H1 (cell line): ENCODE measurements around the gene AHRR. TPM values are rescaled to one million over a fixed set of nuclear protein-coding genes. Genes with fewer than 3 reads are reported as not detected.

Experiments used
- CTCF ChIA-PET: fragments of 300-600 bp; sonication (Branson Sonifier 250); formaldehyde crosslinking; loops from one replicate; lab custom pipeline; 2021; ENCODE audit not compliant: partially characterized antibody; lab: Charles Lee
- POLR2A ChIA-PET: fragments of 300-600 bp; sonication (Branson Sonifier 250); formaldehyde crosslinking; loops from one replicate; lab custom pipeline; 2021; ENCODE audit warnings: inconsistent platforms; ENCODE audit not compliant: partially characterized antibody; lab: Charles Lee
- DNase-seq, 2 experiments: peaks; one replicate each; pipeline versions ENCODE4 v3.0.0 to v3.0.0-alpha.2; 2010 to 2022; ENCODE audit warnings: low spot score in 2 of 2, low read depth in 1 of 2, mixed read lengths in 1 of 2
- FAIRE-seq: peaks from 2 replicates; lab custom pipeline; 2011; peaks lifted over from hg19 to GRCh38; lab: Jason Lieb, UNC
- H2AFZ ChIP-seq: 2 replicates; pipeline ENCODE4 v1.8.1; 2012; ENCODE audit warnings: low read length, inconsistent platforms
- H2AK5ac ChIP-seq: 2 replicates; pipeline ENCODE4 v1.6.1; 2013; ENCODE audit warnings: low read depth, low read length
- H2BK120ac ChIP-seq: replicated peaks from 2 replicates; pipeline ENCODE3; 2013; ENCODE audit warnings: low read depth, low read length, inconsistent platforms
- H2BK12ac ChIP-seq: 2 replicates; pipeline ENCODE4 v1.6.1; 2013; ENCODE audit warnings: low read depth, low read length
- H2BK15ac ChIP-seq: 2 replicates; pipeline ENCODE4 v1.6.1; 2013; ENCODE audit warnings: low read length
- H2BK20ac ChIP-seq: 2 replicates; pipeline ENCODE4 v1.6.1; 2013; ENCODE audit warnings: low read length
- H2BK5ac ChIP-seq: 2 replicates; pipeline ENCODE4 v1.6.1; 2013; ENCODE audit warnings: low read depth, low read length
- H3K14ac ChIP-seq: 2 replicates; pipeline ENCODE4 v1.6.1; 2013; ENCODE audit warnings: inconsistent platforms; ENCODE audit not compliant: insufficient read length
- H3K18ac ChIP-seq: 2 replicates; pipeline ENCODE4 v1.6.1; 2013; ENCODE audit warnings: low read length; ENCODE audit errors: extremely low read depth
- H3K23ac ChIP-seq: 2 replicates; pipeline ENCODE4 v1.6.1; 2013; ENCODE audit warnings: inconsistent platforms; ENCODE audit not compliant: insufficient read length
- H3K23me2 ChIP-seq: 2 replicates; pipeline ENCODE4 v1.6.1; 2013; ENCODE audit warnings: low read depth, low read length
- H3K27ac ChIP-seq: 2 replicates; pipeline ENCODE4 v1.6.1; 2011; ENCODE audit warnings: low read depth, low read length, inconsistent platforms
- H3K27me3 ChIP-seq, 4 experiments: replicated peaks in 1 of 4; 1 replicate in 1 of 4; 2 replicates in 3 of 4; pipeline versions ENCODE4 v1.6.1 to v1.8.1; 2011 to 2013; ENCODE audit warnings: low read length in 3 of 4, mild to moderate bottlenecking in 3 of 4, inconsistent platforms in 2 of 4, mixed read lengths in 2 of 4, moderate library complexity in 1 of 4; ENCODE audit not compliant: control insufficient read depth in 3 of 4, insufficient read depth in 3 of 4; ENCODE audit errors: extremely low read depth in 1 of 4
- H3K36me3 ChIP-seq, 4 experiments: 2 replicates each; pipeline versions ENCODE4 v1.6.1 to v1.8.1; 2011 to 2013; ENCODE audit warnings: mild to moderate bottlenecking in 4 of 4, low read length in 3 of 4, moderate library complexity in 2 of 4, control low read depth in 1 of 4, inconsistent platforms in 1 of 4; ENCODE audit not compliant: insufficient read depth in 4 of 4, control insufficient read depth in 2 of 4
- H3K4ac ChIP-seq: replicated peaks from 2 replicates; pipeline ENCODE3; 2013; ENCODE audit warnings: low read length, low read depth, mixed read lengths, inconsistent platforms; ENCODE audit not compliant: insufficient read length
- H3K4me1 ChIP-seq, 4 experiments: replicated peaks in 1 of 4; 1 replicate in 1 of 4; 2 replicates in 3 of 4; pipeline versions ENCODE4 v1.6.1 to v1.8.1; 2011 to 2013; ENCODE audit warnings: low read length in 3 of 4, inconsistent platforms in 2 of 4, mixed read lengths in 1 of 4; ENCODE audit not compliant: insufficient read depth in 4 of 4, control insufficient read depth in 3 of 4
- H3K4me2 ChIP-seq, 2 experiments: 2 replicates each; pipeline versions ENCODE4 v1.6.1 to v1.8.1; 2011 to 2013; ENCODE audit warnings: low read depth in 2 of 2, low read length in 2 of 2, control low read depth in 1 of 2, inconsistent platforms in 1 of 2, mild to moderate bottlenecking in 1 of 2; ENCODE audit not compliant: insufficient read depth in 1 of 2
- H3K4me3 ChIP-seq, 4 experiments: fragments of 200-600, 300-600 bp in 1 of 4; sonication (generic), shearing (Covaris generic), sonication (Bioruptor Twin) in 1 of 4; 2 replicates each; pipeline versions ENCODE4 v1.5.1 to v1.8.1; 2011 to 2016; ENCODE audit warnings: low read length in 4 of 4, low read depth in 3 of 4, control low read depth in 2 of 4, inconsistent platforms in 2 of 4, mild to moderate bottlenecking in 2 of 4, mixed read lengths in 1 of 4, moderate library complexity in 1 of 4; ENCODE audit not compliant: insufficient read depth in 2 of 4; ENCODE audit errors: extremely low read depth in 1 of 4
- H3K56ac ChIP-seq: replicated peaks from 2 replicates; pipeline ENCODE3; 2013; ENCODE audit warnings: low read depth, mild to moderate bottlenecking, mixed read lengths, low read length, inconsistent platforms; ENCODE audit not compliant: insufficient read length
- H3K79me1 ChIP-seq: 2 replicates; pipeline ENCODE4 v1.6.1; 2013; ENCODE audit warnings: low read depth, low read length, control low read depth
- H3K79me2 ChIP-seq, 2 experiments: 2 replicates each; pipeline versions ENCODE4 v1.6.1 to v1.8.1; 2012 to 2013; ENCODE audit warnings: low read length in 2 of 2, mild to moderate bottlenecking in 2 of 2, inconsistent platforms in 1 of 2; ENCODE audit not compliant: insufficient read depth in 2 of 2, control insufficient read depth in 1 of 2
- H3K9ac ChIP-seq, 4 experiments: replicated peaks in 1 of 4; 1 replicate in 1 of 4; 2 replicates in 3 of 4; pipeline versions ENCODE4 v1.6.1 to v1.8.1; 2011 to 2013; ENCODE audit warnings: low read depth in 3 of 4, low read length in 3 of 4, control low read depth in 2 of 4, mild to moderate bottlenecking in 2 of 4, moderate library complexity in 2 of 4, inconsistent platforms in 1 of 4; ENCODE audit errors: extremely low read depth in 1 of 4
- H3K9me3 ChIP-seq, 2 experiments: 2 replicates each; pipeline versions ENCODE4 v1.6.1 to v1.8.1; 2012 to 2013; ENCODE audit warnings: mild to moderate bottlenecking in 2 of 2, moderate library complexity in 2 of 2, control low read depth in 1 of 2, inconsistent platforms in 1 of 2, low read depth in 1 of 2, low read length in 1 of 2, mixed read lengths in 1 of 2; ENCODE audit not compliant: insufficient read depth in 2 of 2
- H4K20me1 ChIP-seq, 2 experiments: replicated peaks in 1 of 2; 2 replicates each; pipeline versions ENCODE3 to v1.8.1; 2011 to 2013; ENCODE audit warnings: inconsistent platforms in 2 of 2, low read length in 2 of 2, mild to moderate bottlenecking in 1 of 2; ENCODE audit not compliant: insufficient read depth in 2 of 2, control insufficient read depth in 1 of 2
- H4K5ac ChIP-seq: 2 replicates; pipeline ENCODE4 v1.6.1; 2013; ENCODE audit warnings: low read length, low read depth, mixed read lengths, inconsistent platforms; ENCODE audit not compliant: insufficient read length
- H4K8ac ChIP-seq: 2 replicates; pipeline ENCODE4 v1.8.0; 2013; ENCODE audit warnings: mild to moderate bottlenecking, moderate library complexity, low read length, inconsistent platforms; ENCODE audit not compliant: insufficient read depth; ENCODE audit errors: extremely low read depth
- H4K91ac ChIP-seq: replicated peaks from 2 replicates; pipeline ENCODE3; 2013; ENCODE audit warnings: low read length, mixed read lengths, inconsistent platforms; ENCODE audit not compliant: insufficient read length
- ASH2L ChIP-seq: fragments of 200-600, 300-600 bp; sonication (generic); IDR thresholded peaks from one replicate; pipeline ENCODE4 v1.7.1; 2017; ENCODE audit warnings: low read length
- BCL11A ChIP-seq, 2 experiments: IDR thresholded peaks; one replicate each; pipeline ENCODE4 v1.6.1; 2011; ENCODE audit warnings: low read depth in 2 of 2, low read length in 2 of 2, mild to moderate bottlenecking in 2 of 2
- EZH2 ChIP-seq: fragments of 200-600 bp; sonication (generic); IDR thresholded peaks from 2 replicates; pipeline ENCODE4 v1.7.1; 2012; ENCODE audit warnings: low read depth, mild to moderate bottlenecking, moderate library complexity, low read length, inconsistent platforms; ENCODE audit not compliant: severe bottlenecking
- GABPA ChIP-seq: IDR thresholded peaks from 2 replicates; pipeline ENCODE4 v1.6.1; 2011; ENCODE audit warnings: mild to moderate bottlenecking, low read length, moderate library complexity, borderline replicate concordance; ENCODE audit not compliant: insufficient read depth
- GTF2F1 ChIP-seq: IDR thresholded peaks from 2 replicates; pipeline ENCODE4 v1.6.1; 2012; ENCODE audit warnings: low read depth, low read length, improper control_type of control experiment, borderline replicate concordance
- HDAC6 ChIP-seq: IDR thresholded peaks from one replicate; pipeline ENCODE4 v1.7.1; 2012; ENCODE audit warnings: low read depth, mild to moderate bottlenecking, inconsistent platforms, low read length, moderate library complexity
- POLR2AphosphoS5 ChIP-seq: IDR thresholded peaks from 2 replicates; pipeline ENCODE4 v1.6.1; 2011; ENCODE audit warnings: low read depth, low read length
- RAD21 ChIP-seq, 2 experiments: IDR thresholded peaks in 1 of 2; conservative IDR thresholded peaks in 1 of 2; 2 replicates each; pipeline ENCODE4 v1.6.1; 2011; ENCODE audit warnings: low read depth in 2 of 2, low read length in 2 of 2, improper control_type of control experiment in 1 of 2, inconsistent platforms in 1 of 2, mild to moderate bottlenecking in 1 of 2, moderate library complexity in 1 of 2
- RFX5 ChIP-seq: IDR thresholded peaks from 2 replicates; pipeline ENCODE4 v1.6.1; 2011; ENCODE audit warnings: low read depth, low read length, improper control_type of control experiment, borderline replicate concordance
- RNF2 ChIP-seq: fragments of 200-900, 300-1000 bp; sonication (generic); IDR thresholded peaks from 2 replicates; pipeline ENCODE4 v1.7.1; 2016; ENCODE audit warnings: borderline replicate concordance, low read depth, mild to moderate bottlenecking, antibody characterized with exemption, low read length; ENCODE audit not compliant: poor library complexity, severe bottlenecking; ENCODE audit errors: missing control alignments
- RXRA ChIP-seq: IDR thresholded peaks from 2 replicates; pipeline ENCODE4 v1.6.1; 2011; ENCODE audit warnings: low read depth, mild to moderate bottlenecking, low read length, moderate library complexity; ENCODE audit not compliant: insufficient read depth
- SP2 ChIP-seq: IDR thresholded peaks from 2 replicates; pipeline ENCODE4 v1.6.1; 2012; ENCODE audit warnings: mild to moderate bottlenecking, low read length, inconsistent platforms
- TAF1 ChIP-seq: IDR thresholded peaks from 2 replicates; pipeline ENCODE4 v1.6.1; 2011; ENCODE audit warnings: mild to moderate bottlenecking, low read depth, low read length
- WGBS, 2 experiments: shearing (Covaris generic) in 1 of 2; methylation state at CpG; one replicate each; pipeline versions ENCODE4 v1.1.6 to v1.1.7; 2013 to 2015; ENCODE audit warnings: low lambda C conversion rate in 2 of 2, mixed read lengths in 2 of 2, inconsistent platforms in 1 of 2, low coverage in 1 of 2, missing lambda C conversion rate in 1 of 2; ENCODE audit not compliant: insufficient replicate concordance in 2 of 2, insufficient coverage in 1 of 2, insufficient read length in 1 of 2; ENCODE audit errors: extremely low coverage in 1 of 2, missing lambda C conversion rate in 1 of 2; 5-methylcytosine and 5-hydroxymethylcytosine counted together
- polyA plus RNA-seq, 7 experiments: library from polyadenylated mRNA; depleted of rRNA in 3 of 7; stranded (reverse) in 5 of 7; unstranded in 2 of 7; fragments of >200 nt in 5 of 7; fragments of 200-250 nt in 2 of 7; gene quantifications; 1 replicate in 5 of 7; 2 replicates in 1 of 7; 4 replicates in 1 of 7; pipeline versions ENCODE4 v1.2.1 to v1.2.3, GENCODE V29; 2011 to 2013; ENCODE audit warnings: missing spikeins in 2 of 7, mixed read lengths in 2 of 7
- total RNA-seq: library from RNA; stranded (reverse); fragmentation: NEBNext Ultra II Directional; extraction: Animal tissue kit (Norgen Biotek cat#: 25700); gene quantifications from 2 replicates; pipeline ENCODE4 v1.2.1, GENCODE V29; 2021

The AHRR gene
- total and polyA plus RNA-seq, 2 of the 8 experiments (the other 6 are each of a cell fraction or from before 2014, with no cell fraction given): 0.41 to 0.80 TPM

GRCh38 chr5:383621-384020 lies 62.1 kb downstream of the AHRR start:
- H3K18ac ChIP-seq: no peak overlapping the region
- no peak for DNase-seq
- H3K14ac ChIP-seq: no peak overlapping the region
- H3K4me2 ChIP-seq: no peak overlapping the region
- no peak overlapping the region for H2BK20ac ChIP-seq
- FAIRE-seq: no peak
- WGBS, 2 experiments: 86% methylated on average over 3 of the region's 3 CpGs; no CpG with 5 or more reads in 1 of the 2 experiments
- no peaks in the 10 kb centered on the region for H4K20me1 ChIP-seq
- no peaks in the 10 kb centered on the region for H3K79me1 ChIP-seq
- H3K9ac ChIP-seq: no peak overlapping the region
- CTCF ChIA-PET: interaction anchor here (1.2 to 1.8 kb wide), 3 partner anchors 9 to 67 kb away, joined by 3 to 5 read pairs (median 4); no protein-coding TSS in a partner anchor
- H4K91ac ChIP-seq: no peak overlapping the region
- H3K23me2 ChIP-seq: no peaks in the 10 kb centered on the region
- POLR2A ChIA-PET: no interaction called here
- no peaks in the 10 kb centered on the region for H3K9me3 ChIP-seq
- no peak overlapping the region for H2AK5ac ChIP-seq
- H3K56ac ChIP-seq: no peak overlapping the region
- TF ChIP-seq RXRA: no peak
- no peak for TF ChIP-seq RNF2
- no peak for TF ChIP-seq GTF2F1
- no peak for TF ChIP-seq RFX5
- TF ChIP-seq SP2: no peak
- TF ChIP-seq RAD21 (IDR thresholded peaks at IDR 0.05 in 1 of 2, conservative IDR thresholded peaks at IDR 0.05 in 1 of 2; ENCODE audit: low read depth in 2 of 2, low read length in 2 of 2): no peak
- no peak for TF ChIP-seq BCL11A (IDR thresholded peaks at IDR 0.05; ENCODE audit: low read depth in 2 of 2, low read length in 2 of 2)
- no peak for TF ChIP-seq ASH2L
- TF ChIP-seq EZH2: no peak
- TF ChIP-seq POLR2AphosphoS5: no peak
- no peak for TF ChIP-seq TAF1
- no peak for TF ChIP-seq GABPA
- TF ChIP-seq HDAC6: no peak
- TF ChIP-seq, all 59 proteins: peak for 0
- no peak overlapping the region for H4K8ac ChIP-seq
- peaks cover 0 to 3% (median 0%) of the 10 kb centered on the region in 4 experiments; a peak in 1 of 7 replicates for H3K27me3 ChIP-seq
- no peak overlapping the region for H3K4me3 ChIP-seq
- no peak overlapping the region for H2BK15ac ChIP-seq
- H2BK12ac ChIP-seq: no peak overlapping the region
- H3K36me3 ChIP-seq: no peaks in the 10 kb centered on the region
- H3K79me2 ChIP-seq: no peaks in the 10 kb centered on the region
- H3K27ac ChIP-seq: no peak overlapping the region
- no peak overlapping the region for H2BK5ac ChIP-seq
- H2BK120ac ChIP-seq: no peak overlapping the region
- no peak overlapping the region for H3K4ac ChIP-seq
- H4K5ac ChIP-seq: no peak overlapping the region
- H2AFZ ChIP-seq: no peak overlapping the region
- H3K4me1 ChIP-seq: no peaks in the 10 kb centered on the region
- no peak overlapping the region for H3K23ac ChIP-seq
